GM12873 (cell line): ENCODE measurements around the gene DGKD.

Source experiments
- TF ChIP-seq, protein P1 (sequence below): IDR thresholded peaks from 2 replicates; pipeline ENCODE4 v1.5.1; 2012; ENCODE audit warnings: low read depth, mild to moderate bottlenecking, moderate library complexity, low read length, control low read depth; ENCODE audit not compliant: insufficient read depth; ENCODE audit errors: missing control alignments

DGKD gene

DNA sequence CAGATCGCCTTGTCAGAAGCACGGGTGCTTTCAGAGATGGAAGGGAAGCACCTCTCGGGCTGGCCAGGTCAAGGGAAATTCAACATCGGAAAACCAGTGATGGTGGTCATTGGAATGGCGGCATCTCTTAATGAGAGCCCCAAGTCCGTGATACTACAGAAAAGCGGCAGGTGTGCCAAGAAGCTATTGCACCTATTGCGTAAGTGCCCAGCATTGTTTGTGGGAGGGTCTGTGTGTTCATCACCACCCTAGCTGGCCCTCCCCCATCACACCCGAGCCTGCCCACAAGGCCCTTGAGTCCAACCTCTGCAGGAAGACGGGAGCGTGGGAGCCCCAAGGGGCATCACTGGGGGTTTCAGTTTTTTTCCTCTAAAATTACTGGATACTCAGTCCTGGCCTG, 100.7 kb downstream of the DGKD start:
- TF ChIP-seq, protein P1, sequence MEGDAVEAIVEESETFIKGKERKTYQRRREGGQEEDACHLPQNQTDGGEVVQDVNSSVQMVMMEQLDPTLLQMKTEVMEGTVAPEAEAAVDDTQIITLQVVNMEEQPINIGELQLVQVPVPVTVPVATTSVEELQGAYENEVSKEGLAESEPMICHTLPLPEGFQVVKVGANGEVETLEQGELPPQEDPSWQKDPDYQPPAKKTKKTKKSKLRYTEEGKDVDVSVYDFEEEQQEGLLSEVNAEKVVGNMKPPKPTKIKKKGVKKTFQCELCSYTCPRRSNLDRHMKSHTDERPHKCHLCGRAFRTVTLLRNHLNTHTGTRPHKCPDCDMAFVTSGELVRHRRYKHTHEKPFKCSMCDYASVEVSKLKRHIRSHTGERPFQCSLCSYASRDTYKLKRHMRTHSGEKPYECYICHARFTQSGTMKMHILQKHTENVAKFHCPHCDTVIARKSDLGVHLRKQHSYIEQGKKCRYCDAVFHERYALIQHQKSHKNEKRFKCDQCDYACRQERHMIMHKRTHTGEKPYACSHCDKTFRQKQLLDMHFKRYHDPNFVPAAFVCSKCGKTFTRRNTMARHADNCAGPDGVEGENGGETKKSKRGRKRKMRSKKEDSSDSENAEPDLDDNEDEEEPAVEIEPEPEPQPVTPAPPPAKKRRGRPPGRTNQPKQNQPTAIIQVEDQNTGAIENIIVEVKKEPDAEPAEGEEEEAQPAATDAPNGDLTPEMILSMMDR = no peak

DNA sequence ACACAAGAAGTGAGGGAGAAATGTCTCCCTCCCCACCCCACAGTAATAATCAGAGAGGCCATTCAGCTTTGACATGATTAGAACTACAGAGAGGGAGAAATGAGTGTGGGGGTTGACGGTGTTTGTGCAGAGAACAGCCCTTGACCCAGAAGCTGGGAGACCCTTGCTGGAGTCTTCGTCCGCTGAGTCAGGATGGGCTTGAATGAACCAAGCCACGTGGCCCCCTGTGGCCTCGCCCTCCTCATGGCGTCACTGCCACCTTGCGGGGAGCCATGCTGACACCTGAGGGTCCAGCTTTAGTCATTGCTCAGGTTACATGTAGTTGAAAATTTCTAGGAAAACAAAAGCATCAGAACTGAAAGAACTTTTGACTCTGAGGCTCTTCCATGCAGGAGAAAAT, 101.2 kb downstream of the DGKD start:
- TF ChIP-seq, protein P1 = no peak

DNA sequence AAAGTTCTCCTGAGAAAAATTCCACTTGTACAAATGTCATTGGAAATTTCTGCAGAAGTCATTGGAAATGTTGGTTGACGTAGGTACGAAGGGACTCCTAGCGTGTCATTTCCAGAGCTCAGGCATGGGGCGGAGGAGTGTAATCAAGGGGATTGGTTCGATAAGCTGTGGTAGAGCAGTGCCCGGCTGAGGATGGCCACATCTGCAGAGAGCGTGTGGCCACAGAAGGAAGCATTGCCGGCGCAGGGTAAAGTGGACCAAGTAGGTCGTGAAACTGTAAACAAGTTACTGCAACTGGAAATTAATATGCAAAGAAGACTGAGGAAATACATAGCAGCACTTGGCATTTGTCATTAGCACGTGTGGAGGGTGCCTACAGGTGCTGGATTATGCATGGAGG, 101.8 kb downstream of the DGKD start:
- TF ChIP-seq, protein P1 = no peak

DNA sequence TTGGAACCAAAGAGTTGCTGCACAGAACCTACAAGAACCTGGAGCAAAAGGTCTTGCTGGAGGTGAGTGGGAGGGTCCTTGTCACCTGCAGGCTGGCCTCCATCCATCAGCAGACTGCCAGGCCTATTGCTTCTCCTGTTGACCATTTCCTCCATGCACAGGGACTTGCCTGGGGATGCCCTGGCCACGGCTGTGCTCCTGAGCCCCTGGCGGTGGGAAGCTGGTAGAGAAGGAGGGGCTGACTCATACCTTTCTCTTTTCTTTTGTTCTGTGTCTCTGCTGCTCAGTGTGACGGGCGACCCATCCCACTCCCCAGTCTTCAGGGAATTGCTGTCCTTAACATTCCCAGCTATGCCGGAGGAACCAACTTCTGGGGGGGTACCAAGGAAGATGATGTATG, 102.6 kb downstream of the DGKD start:
- TF ChIP-seq, protein P1 = no peak

DNA sequence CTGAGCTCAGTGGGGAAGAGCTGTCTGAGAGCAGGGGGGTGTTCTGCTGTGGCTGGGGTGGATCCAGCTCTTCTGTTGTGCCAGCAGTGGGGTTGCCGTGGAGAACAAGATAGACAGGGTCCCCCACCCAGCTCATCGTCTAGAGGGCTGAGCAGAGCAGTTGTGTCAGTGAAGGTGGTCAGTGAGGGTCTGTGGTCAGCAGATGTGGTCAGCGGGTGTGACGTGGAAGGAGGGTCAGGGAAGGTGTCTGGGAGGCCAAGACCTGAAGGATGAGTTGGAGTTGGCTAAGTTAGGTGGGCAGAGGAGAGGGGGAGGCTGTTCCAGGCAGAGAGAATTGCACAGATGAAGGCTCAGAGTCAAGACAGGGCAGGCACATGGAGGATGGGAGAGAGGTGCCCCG, 103.1 kb downstream of the DGKD start:
- TF ChIP-seq, protein P1 = no peak

DNA sequence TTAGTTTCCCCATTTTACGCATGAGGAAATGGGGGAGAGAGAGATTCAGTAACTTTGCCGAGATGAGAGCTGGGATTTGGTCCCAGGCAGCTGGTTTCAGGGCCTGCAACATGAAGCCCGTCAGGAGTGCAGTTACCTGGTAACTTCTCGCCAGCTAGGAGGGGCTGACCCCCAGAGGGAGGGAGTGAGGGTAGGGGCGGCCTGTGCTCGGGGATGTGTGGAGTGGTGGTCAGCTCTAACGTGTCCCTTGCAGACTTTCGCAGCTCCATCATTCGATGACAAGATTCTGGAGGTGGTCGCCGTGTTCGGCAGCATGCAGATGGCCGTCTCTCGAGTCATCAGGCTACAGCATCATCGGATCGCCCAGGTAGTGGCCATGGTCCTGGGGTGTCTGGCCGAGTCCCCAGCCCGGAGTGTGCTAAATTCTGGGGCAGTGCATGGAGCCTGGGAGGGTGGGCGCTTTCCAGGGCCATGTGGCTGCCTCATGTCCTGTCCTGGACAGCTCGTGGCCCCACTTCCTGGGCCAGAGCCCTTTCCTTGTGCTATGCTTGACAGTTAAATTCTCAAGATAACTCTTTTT, 103.8 kb downstream of the DGKD start:
- TF ChIP-seq, protein P1 = no peak

DNA sequence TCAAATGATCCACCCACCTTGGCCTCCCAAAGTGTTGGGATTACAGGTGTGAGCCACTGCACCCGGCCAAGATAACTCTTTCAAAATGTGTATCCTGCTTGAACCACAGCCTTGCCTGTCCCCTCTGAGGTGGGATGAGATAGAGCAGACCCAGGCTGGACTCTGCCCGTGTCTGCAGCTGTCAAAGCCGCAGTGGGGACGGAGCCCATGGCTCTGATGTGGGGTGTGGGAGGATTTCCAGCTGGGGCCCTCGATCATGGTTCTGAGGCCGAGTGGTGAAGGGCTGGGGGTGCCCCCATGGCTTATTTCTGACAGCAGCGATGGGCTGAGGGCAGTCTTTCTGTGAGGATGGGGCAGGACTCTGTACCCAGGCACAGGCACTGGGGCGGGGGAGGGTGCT, 104.5 kb downstream of the DGKD start:
- TF ChIP-seq, protein P1 = no peak
